ENCODE results near the gene CD63.

DNA sequence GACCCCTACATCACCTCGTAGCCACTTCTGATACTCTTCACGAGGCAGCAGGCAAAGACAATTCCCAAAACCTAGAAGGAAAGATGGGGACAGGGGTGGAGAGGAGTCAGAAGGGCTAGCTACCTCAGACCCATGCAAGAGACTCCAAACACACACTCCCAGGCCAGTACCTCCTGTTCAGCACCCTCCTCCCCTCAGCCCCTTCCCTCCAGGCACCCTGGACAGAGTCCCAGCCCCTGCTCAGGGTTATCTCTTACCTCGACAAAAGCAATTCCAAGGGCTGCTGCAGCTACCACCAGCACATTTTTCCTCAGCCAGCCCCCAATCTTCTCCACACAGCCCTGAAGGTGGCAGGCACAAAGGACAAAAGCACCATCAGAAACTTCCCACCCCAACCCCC lies 3.3 kb downstream of the CD63 start:
- TF ChIP-seq, protein P1, sequence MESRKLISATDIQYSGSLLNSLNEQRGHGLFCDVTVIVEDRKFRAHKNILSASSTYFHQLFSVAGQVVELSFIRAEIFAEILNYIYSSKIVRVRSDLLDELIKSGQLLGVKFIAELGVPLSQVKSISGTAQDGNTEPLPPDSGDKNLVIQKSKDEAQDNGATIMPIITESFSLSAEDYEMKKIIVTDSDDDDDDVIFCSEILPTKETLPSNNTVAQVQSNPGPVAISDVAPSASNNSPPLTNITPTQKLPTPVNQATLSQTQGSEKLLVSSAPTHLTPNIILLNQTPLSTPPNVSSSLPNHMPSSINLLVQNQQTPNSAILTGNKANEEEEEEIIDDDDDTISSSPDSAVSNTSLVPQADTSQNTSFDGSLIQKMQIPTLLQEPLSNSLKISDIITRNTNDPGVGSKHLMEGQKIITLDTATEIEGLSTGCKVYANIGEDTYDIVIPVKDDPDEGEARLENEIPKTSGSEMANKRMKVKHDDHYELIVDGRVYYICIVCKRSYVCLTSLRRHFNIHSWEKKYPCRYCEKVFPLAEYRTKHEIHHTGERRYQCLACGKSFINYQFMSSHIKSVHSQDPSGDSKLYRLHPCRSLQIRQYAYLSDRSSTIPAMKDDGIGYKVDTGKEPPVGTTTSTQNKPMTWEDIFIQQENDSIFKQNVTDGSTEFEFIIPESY (CRISPR knock-in tag; IDR thresholded peaks at IDR 0.05): no peak
- TF ChIP-seq ELF1 (tag; IDR thresholded peaks at IDR 0.05) (no peak), RFX7 (CRISPR knock-in tag; IDR thresholded peaks at IDR 0.05) (no peak)
- TF ChIP-seq, protein P2, sequence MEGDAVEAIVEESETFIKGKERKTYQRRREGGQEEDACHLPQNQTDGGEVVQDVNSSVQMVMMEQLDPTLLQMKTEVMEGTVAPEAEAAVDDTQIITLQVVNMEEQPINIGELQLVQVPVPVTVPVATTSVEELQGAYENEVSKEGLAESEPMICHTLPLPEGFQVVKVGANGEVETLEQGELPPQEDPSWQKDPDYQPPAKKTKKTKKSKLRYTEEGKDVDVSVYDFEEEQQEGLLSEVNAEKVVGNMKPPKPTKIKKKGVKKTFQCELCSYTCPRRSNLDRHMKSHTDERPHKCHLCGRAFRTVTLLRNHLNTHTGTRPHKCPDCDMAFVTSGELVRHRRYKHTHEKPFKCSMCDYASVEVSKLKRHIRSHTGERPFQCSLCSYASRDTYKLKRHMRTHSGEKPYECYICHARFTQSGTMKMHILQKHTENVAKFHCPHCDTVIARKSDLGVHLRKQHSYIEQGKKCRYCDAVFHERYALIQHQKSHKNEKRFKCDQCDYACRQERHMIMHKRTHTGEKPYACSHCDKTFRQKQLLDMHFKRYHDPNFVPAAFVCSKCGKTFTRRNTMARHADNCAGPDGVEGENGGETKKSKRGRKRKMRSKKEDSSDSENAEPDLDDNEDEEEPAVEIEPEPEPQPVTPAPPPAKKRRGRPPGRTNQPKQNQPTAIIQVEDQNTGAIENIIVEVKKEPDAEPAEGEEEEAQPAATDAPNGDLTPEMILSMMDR (IDR thresholded peaks at IDR 0.05 in 2 of 3, conservative IDR thresholded peaks at IDR 0.05 in 1 of 3; ENCODE audit: insufficient read depth in 2 of 3, low read depth in 1 of 3, low read length in 3 of 3): no peak

All from K562 (cell line).